GM23338 (cell line): ENCODE results near the gene MBL2. TPM values are rescaled to one million over a fixed set of nuclear protein-coding genes. Genes with fewer than 3 reads are reported as not detected.

ENCODE experiments used
- ATAC-seq: fragments of 200-7000 bp; cut with Tn5 transposase; 3 replicates; pipeline ENCODE4 v1.9.1; 2020
- DNase-seq: peaks from one replicate; pipeline ENCODE4 v3.0.0-alpha.2; 2015; ENCODE audit warnings: low spot score
- H2AFZ ChIP-seq: fragments of 200-600 bp; sonication (generic); 2 replicates; pipeline ENCODE4 v1.8.0; 2016; ENCODE audit warnings: antibody characterized with exemption, mild to moderate bottlenecking, moderate library complexity
- H3F3A ChIP-seq: fragments of 200-600 bp; sonication (generic); replicated peaks from 2 replicates; pipeline ENCODE4 v1.8.0; 2017; ENCODE audit warnings: antibody characterized with exemption, mixed run types, low read depth
- H3K27ac ChIP-seq: fragments of 200-600 bp; sonication (generic); 2 replicates; pipeline ENCODE4 v1.6.1; 2016; ENCODE audit warnings: low read depth
- H3K27me3 ChIP-seq: fragments of 200-600 bp; sonication (generic); 2 replicates; pipeline ENCODE4 v1.8.0; 2016; ENCODE audit warnings: mild to moderate bottlenecking, mixed run types, moderate library complexity; ENCODE audit not compliant: insufficient read depth
- H3K36me3 ChIP-seq: fragments of 200-600 bp; sonication (generic); 2 replicates; pipeline ENCODE4 v1.8.0; 2016; ENCODE audit warnings: mild to moderate bottlenecking; ENCODE audit not compliant: insufficient read depth
- H3K4me1 ChIP-seq: fragments of 200-600 bp; sonication (generic); 2 replicates; pipeline ENCODE4 v1.8.0; 2016; ENCODE audit warnings: mild to moderate bottlenecking, moderate library complexity; ENCODE audit not compliant: insufficient read depth
- H3K4me2 ChIP-seq: fragments of 200-600 bp; sonication (generic); 2 replicates; pipeline ENCODE4 v1.7.1; 2017; ENCODE audit warnings: mixed run types
- H3K4me3 ChIP-seq: fragments of 200-600 bp; sonication (generic); 2 replicates; pipeline ENCODE4 v1.6.1; 2016; ENCODE audit warnings: mixed run types
- H3K79me2 ChIP-seq: fragments of 200-600 bp; sonication (generic); replicated peaks from 2 replicates; pipeline ENCODE4 v1.8.0; 2017; ENCODE audit warnings: mild to moderate bottlenecking; ENCODE audit not compliant: insufficient read depth
- H3K9me2 ChIP-seq: fragments of 200-600 bp; sonication (generic); 2 replicates; pipeline ENCODE4 v1.8.0; 2017; ENCODE audit not compliant: insufficient read depth
- H4K20me1 ChIP-seq: fragments of 200-600 bp; sonication (generic); replicated peaks from 2 replicates; pipeline ENCODE4 v1.8.0; 2017; ENCODE audit warnings: mild to moderate bottlenecking; ENCODE audit not compliant: insufficient read depth
- H3K27ac Mint-ChIP-seq: 2 replicates; pipeline ENCODE4 v1.8.0; 2020; ENCODE audit warnings: inconsistent platforms, mild to moderate bottlenecking, moderate library complexity, mixed read lengths
- H3K27me3 Mint-ChIP-seq: 3 replicates; pipeline ENCODE4 v1.8.0; 2022; ENCODE audit warnings: low read depth, mild to moderate bottlenecking, moderate library complexity, mixed read lengths, inconsistent platforms; ENCODE audit not compliant: insufficient read depth, poor library complexity
- H3K36me3 Mint-ChIP-seq: 3 replicates; pipeline ENCODE4 v1.8.0; 2021; ENCODE audit warnings: low read depth, mild to moderate bottlenecking, inconsistent platforms, moderate library complexity, mixed read lengths
- H3K4me1 Mint-ChIP-seq: 3 replicates; pipeline ENCODE4 v1.8.0; 2020; ENCODE audit warnings: mild to moderate bottlenecking, inconsistent platforms, mixed read lengths
- H3K4me3 Mint-ChIP-seq: 3 replicates; pipeline ENCODE4 v1.8.0; 2021; ENCODE audit warnings: moderate library complexity, mild to moderate bottlenecking, inconsistent platforms, mixed read lengths
- H3K9me3 Mint-ChIP-seq: 3 replicates; pipeline ENCODE4 v1.8.0; 2020; ENCODE audit warnings: moderate library complexity, mild to moderate bottlenecking, inconsistent platforms, mixed read lengths
- CREB1 ChIP-seq: fragments of 250-450 bp; sonication (Bioruptor Pico); IDR thresholded peaks from 2 replicates; pipeline ENCODE4 v1.5.0; 2020; ENCODE audit warnings: low read depth, mild to moderate bottlenecking, moderate library complexity
- EZH2 ChIP-seq: fragments of 200-600 bp; sonication (generic); IDR thresholded peaks from one replicate; pipeline ENCODE4 v1.8.0; 2017; ENCODE audit warnings: antibody characterized with exemption, mild to moderate bottlenecking, low read depth; ENCODE audit not compliant: unreplicated experiment
- EZH2phosphoT487 ChIP-seq: fragments of 200-600 bp; sonication (generic); IDR thresholded peaks from one replicate; pipeline ENCODE4 v1.8.1; 2018; ENCODE audit warnings: antibody characterized with exemption; ENCODE audit not compliant: unreplicated experiment
- JUNB ChIP-seq: IDR thresholded peaks from one replicate; pipeline ENCODE4 v1.6.1; 2016; ENCODE audit warnings: antibody characterized with exemption; ENCODE audit not compliant: unreplicated experiment
- NANOG ChIP-seq: IDR thresholded peaks from 2 replicates; pipeline ENCODE4 v1.6.1; 2016; ENCODE audit warnings: antibody characterized with exemption, borderline replicate concordance
- POLR2AphosphoS5 ChIP-seq: IDR thresholded peaks from 2 replicates; pipeline ENCODE4 v1.6.1; 2016; ENCODE audit warnings: antibody characterized with exemption, low read depth
- STAT1 ChIP-seq: IDR thresholded peaks from one replicate; pipeline ENCODE4 v1.6.1; 2016; ENCODE audit warnings: antibody characterized with exemption; ENCODE audit not compliant: unreplicated experiment
- ZNF114 ChIP-seq: fragments of 250-450 bp; sonication (Bioruptor Pico); IDR thresholded peaks from 2 replicates; pipeline ENCODE4 v1.5.0; 2020; ENCODE audit warnings: mild to moderate bottlenecking, moderate library complexity
- ZNF331 ChIP-seq: fragments of 250-450 bp; sonication (Bioruptor Pico); IDR thresholded peaks from 2 replicates; pipeline ENCODE4 v1.5.0; 2020; ENCODE audit warnings: low read depth, mild to moderate bottlenecking, moderate library complexity
- polyA plus RNA-seq: library from polyadenylated mRNA; unstranded; fragments of >200 nt; fragmentation: Nextera tagmentation; extraction: Ambion mirVana; gene quantifications from 2 replicates; pipeline ENCODE4 v1.2.1, GENCODE V29; 2016
- total RNA-seq: library from RNA; depleted of rRNA; stranded (reverse); fragments of >200 nt; shearing (Covaris generic); gene quantifications from 2 replicates; pipeline ENCODE4 v1.2.3, GENCODE V29; 2014
- TF ChIP-seq, protein P1 (sequence below): IDR thresholded peaks from 2 replicates; pipeline ENCODE4 v1.6.1; 2016; ENCODE audit warnings: antibody characterized with exemption
- TF ChIP-seq, protein P2 (sequence below): IDR thresholded peaks from one replicate; pipeline ENCODE4 v1.6.1; 2018; ENCODE audit warnings: antibody characterized with exemption; ENCODE audit not compliant: unreplicated experiment
- TF ChIP-seq, protein P3 (sequence below), 2 experiments: fragments of 200-600 bp in 1 of 2; sonication (generic) in 1 of 2; conservative IDR thresholded peaks; 2 replicates each; pipeline versions ENCODE4 v1.5.1 to v1.6.1; 2016 to 2017; ENCODE audit warnings: antibody characterized with exemption in 2 of 2, low read depth in 2 of 2, mild to moderate bottlenecking in 2 of 2, moderate library complexity in 1 of 2

Gene MBL2
- total and polyA plus RNA-seq, 2 experiments from 2014 or later: not detected

DNA sequence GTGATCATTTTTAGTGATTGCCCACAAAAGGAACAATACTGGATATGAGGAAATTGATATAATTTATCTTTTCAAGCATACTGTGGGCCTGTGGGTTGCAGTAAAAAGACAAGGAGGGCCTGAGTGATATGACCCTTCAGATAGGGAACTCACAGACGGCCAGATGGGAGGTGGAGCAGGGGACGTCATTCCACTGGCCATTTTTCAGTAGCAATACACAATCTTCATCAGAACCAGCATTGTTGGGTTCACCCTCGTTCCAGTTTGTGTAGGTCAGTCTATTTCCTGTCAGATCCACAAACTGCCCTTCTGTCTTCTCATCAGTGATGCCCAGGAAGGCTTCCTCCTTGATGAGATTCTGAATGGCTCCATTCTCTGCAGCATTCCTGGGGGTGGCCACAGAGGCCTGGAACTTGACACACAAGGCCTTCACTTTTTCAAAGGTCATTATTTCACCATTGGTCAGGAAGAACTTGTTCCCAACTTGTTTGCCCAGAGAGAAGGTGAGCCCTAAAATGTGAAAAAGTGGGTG lies 4.5 kb downstream of the MBL2 start (continued):
- TF ChIP-seq EZH2phosphoT487 (no peak), ZNF331 (CRISPR knock-in tag) (no peak), CREB1 (CRISPR knock-in tag) (no peak), POLR2AphosphoS5 (no peak)
- TF ChIP-seq, protein P1, sequence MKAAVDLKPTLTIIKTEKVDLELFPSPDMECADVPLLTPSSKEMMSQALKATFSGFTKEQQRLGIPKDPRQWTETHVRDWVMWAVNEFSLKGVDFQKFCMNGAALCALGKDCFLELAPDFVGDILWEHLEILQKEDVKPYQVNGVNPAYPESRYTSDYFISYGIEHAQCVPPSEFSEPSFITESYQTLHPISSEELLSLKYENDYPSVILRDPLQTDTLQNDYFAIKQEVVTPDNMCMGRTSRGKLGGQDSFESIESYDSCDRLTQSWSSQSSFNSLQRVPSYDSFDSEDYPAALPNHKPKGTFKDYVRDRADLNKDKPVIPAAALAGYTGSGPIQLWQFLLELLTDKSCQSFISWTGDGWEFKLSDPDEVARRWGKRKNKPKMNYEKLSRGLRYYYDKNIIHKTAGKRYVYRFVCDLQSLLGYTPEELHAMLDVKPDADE: no peak
- TF ChIP-seq, protein P2, sequence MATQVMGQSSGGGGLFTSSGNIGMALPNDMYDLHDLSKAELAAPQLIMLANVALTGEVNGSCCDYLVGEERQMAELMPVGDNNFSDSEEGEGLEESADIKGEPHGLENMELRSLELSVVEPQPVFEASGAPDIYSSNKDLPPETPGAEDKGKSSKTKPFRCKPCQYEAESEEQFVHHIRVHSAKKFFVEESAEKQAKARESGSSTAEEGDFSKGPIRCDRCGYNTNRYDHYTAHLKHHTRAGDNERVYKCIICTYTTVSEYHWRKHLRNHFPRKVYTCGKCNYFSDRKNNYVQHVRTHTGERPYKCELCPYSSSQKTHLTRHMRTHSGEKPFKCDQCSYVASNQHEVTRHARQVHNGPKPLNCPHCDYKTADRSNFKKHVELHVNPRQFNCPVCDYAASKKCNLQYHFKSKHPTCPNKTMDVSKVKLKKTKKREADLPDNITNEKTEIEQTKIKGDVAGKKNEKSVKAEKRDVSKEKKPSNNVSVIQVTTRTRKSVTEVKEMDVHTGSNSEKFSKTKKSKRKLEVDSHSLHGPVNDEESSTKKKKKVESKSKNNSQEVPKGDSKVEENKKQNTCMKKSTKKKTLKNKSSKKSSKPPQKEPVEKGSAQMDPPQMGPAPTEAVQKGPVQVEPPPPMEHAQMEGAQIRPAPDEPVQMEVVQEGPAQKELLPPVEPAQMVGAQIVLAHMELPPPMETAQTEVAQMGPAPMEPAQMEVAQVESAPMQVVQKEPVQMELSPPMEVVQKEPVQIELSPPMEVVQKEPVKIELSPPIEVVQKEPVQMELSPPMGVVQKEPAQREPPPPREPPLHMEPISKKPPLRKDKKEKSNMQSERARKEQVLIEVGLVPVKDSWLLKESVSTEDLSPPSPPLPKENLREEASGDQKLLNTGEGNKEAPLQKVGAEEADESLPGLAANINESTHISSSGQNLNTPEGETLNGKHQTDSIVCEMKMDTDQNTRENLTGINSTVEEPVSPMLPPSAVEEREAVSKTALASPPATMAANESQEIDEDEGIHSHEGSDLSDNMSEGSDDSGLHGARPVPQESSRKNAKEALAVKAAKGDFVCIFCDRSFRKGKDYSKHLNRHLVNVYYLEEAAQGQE: no peak

DNA sequence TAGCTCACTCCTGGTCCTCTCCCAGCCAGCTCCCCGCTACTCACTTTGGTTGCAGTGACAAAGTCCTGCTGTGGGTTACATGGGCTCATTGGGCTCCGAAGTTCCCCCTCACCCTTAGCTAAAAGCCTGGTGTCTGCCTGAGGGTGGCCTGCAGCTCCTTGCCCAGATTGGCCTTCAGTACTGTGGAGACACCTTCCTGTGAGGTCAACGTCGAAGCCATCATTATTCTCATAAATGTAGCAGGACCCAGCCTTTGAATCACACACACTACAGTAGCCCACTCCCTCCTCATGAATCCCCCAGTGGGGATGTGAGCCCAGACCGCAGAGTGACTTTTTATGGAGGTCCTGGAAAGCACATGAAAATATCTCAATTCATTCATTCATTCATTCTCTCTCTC lies 10.5 kb downstream of the MBL2 start:
- Histone ChIP-seq H3K9me2 (no peaks in the 10 kb centered on the region), H3K36me3 (no peaks in the 10 kb centered on the region), H2AFZ (no peak overlapping the region), H4K20me1 (no peaks in the 10 kb centered on the region), H3K4me1 (no peaks in the 10 kb centered on the region), H3K27me3 (no peaks in the 10 kb centered on the region), H3K27ac (no peak overlapping the region), H3F3A (no peaks in the 10 kb centered on the region), H3K79me2 (no peaks in the 10 kb centered on the region), H3K4me3 (no peak overlapping the region), H3K4me2 (no peak overlapping the region)
- no peak overlapping the region for H3K27ac Mint-ChIP-seq
- no peaks in the 10 kb centered on the region for H3K9me3 Mint-ChIP-seq
- H3K4me3 Mint-ChIP-seq: no peak overlapping the region
- no peak for DNase-seq
- TF ChIP-seq STAT1: no peak
- TF ChIP-seq POLR2AphosphoS5: no peak
- TF ChIP-seq, protein P3, sequence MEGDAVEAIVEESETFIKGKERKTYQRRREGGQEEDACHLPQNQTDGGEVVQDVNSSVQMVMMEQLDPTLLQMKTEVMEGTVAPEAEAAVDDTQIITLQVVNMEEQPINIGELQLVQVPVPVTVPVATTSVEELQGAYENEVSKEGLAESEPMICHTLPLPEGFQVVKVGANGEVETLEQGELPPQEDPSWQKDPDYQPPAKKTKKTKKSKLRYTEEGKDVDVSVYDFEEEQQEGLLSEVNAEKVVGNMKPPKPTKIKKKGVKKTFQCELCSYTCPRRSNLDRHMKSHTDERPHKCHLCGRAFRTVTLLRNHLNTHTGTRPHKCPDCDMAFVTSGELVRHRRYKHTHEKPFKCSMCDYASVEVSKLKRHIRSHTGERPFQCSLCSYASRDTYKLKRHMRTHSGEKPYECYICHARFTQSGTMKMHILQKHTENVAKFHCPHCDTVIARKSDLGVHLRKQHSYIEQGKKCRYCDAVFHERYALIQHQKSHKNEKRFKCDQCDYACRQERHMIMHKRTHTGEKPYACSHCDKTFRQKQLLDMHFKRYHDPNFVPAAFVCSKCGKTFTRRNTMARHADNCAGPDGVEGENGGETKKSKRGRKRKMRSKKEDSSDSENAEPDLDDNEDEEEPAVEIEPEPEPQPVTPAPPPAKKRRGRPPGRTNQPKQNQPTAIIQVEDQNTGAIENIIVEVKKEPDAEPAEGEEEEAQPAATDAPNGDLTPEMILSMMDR (conservative IDR thresholded peaks at IDR 0.05; ENCODE audit: low read depth in 2 of 2): no peak
- TF ChIP-seq, protein P1: no peak
- TF ChIP-seq EZH2: no peak
- no peak for TF ChIP-seq EZH2phosphoT487
- TF ChIP-seq ZNF114: no peak
- TF ChIP-seq JUNB: no peak
- TF ChIP-seq, protein P2: no peak
- TF ChIP-seq ZNF331 (CRISPR knock-in tag): no peak
- TF ChIP-seq NANOG: no peak
- no peaks in the 10 kb centered on the region for H3K36me3 Mint-ChIP-seq
- no peaks in the 10 kb centered on the region for H3K4me1 Mint-ChIP-seq
- no peaks in the 10 kb centered on the region for H3K27me3 Mint-ChIP-seq
- ATAC-seq: no peak
